Measurements from ENCODE around the gene NPR1. TPM values are rescaled to one million over a fixed set of nuclear protein-coding genes. Genes with fewer than 3 reads are reported as not detected.

The NPR1 gene
- total RNA-seq, 3 donors from 2014 or later, result 2.3 to 16.4 (median 6.0) TPM

- DNase-seq (no peak), ATAC-seq (peak; percentile 13)
- peak overlapping the region; percentile 78 for H3K4me3 ChIP-seq
- intact Hi-C loops (cut with DNase I, micrococcal nuclease), result no loop called here
- H3K4me1 ChIP-seq (ENCODE audit: low read depth), result peaks cover 18% of the 10 kb centered on the region
- H3K9me3 ChIP-seq, result no peaks in the 10 kb centered on the region
- peaks cover 9% of the 10 kb centered on the region for H3K36me3 ChIP-seq (ENCODE audit: low read depth)
- TF ChIP-seq CTCF (IDR thresholded peaks at IDR 0.05), result no peak
Measured at GRCh38 chr1:153633161-153633753, 45.2 kb upstream of the NPR1 start.

- intact Hi-C loops (cut with DNase I, micrococcal nuclease), result no loop called here
Measured at GRCh38 chr1:153633754-153634665, 44.5 kb upstream of the NPR1 start, which contains the start of gene CHTOP. CHTOP (plus strand) TSS chr1:153634066; CDS start chr1:153636589, 2,523 bp downstream.

GRCh38 chr1:153635872-153636271 is 42.6 kb upstream of the NPR1 start:
- no peak for TF ChIP-seq CTCF (IDR thresholded peaks at IDR 0.05)
- no peak for DNase-seq
- Histone ChIP-seq H3K9me3 (no peaks in the 10 kb centered on the region), H3K4me1 (ENCODE audit: low read depth) (peaks cover 16% of the 10 kb centered on the region), H3K36me3 (ENCODE audit: low read depth) (peaks cover 9% of the 10 kb centered on the region), H3K4me3 (no peak overlapping the region)
- no peak for ATAC-seq
- intact Hi-C loops (cut with DNase I, micrococcal nuclease), result no loop called here

More at GRCh38 chr1:153633754-153634665, 44.5 kb upstream of the NPR1 start, which contains the start of gene CHTOP:
- no peak for TF ChIP-seq CTCF (IDR thresholded peaks at IDR 0.05)
- Histone ChIP-seq H3K4me1 (ENCODE audit: low read depth) (peaks cover 18% of the 10 kb centered on the region), H3K9me3 (no peaks in the 10 kb centered on the region), H3K4me3 (peak within 1 kb of the TSS; percentile 78), H3K36me3 (ENCODE audit: low read depth) (peaks cover 9% of the 10 kb centered on the region)
- peak; percentile 95 for ATAC-seq
- DNase-seq, result peak; percentile 98 to 99 (median 99)

DNA sequence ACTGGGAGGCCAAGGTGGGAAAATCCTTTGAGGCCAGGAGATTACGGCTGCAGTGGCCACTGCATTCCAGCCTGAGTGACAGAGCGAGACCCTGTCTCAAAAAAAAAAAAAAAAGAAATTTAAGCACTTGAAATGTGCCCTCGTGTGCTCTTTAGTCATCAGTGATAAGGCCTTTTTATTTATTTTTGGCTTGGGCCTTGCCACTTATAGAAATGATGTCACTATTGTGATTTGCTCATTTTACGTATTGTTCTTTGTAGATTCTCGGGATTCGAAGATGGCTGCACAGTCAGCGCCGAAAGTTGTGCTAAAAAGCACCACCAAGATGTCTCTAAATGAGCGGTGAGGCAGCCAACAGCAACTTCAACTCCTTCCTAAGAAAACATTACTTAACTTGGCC is 42.2 kb upstream of the NPR1 start:
- no peak for TF ChIP-seq CTCF (IDR thresholded peaks at IDR 0.05)
- no peak overlapping the region for H3K4me3 ChIP-seq
- H3K9me3 ChIP-seq, result no peaks in the 10 kb centered on the region
- peaks cover 13% of the 10 kb centered on the region for H3K36me3 ChIP-seq (ENCODE audit: low read depth)
- peaks cover 12% of the 10 kb centered on the region for H3K4me1 ChIP-seq (ENCODE audit: low read depth)
- ATAC-seq (no peak), DNase-seq (no peak)
- intact Hi-C loops (cut with DNase I, micrococcal nuclease), result no loop called here

DNA sequence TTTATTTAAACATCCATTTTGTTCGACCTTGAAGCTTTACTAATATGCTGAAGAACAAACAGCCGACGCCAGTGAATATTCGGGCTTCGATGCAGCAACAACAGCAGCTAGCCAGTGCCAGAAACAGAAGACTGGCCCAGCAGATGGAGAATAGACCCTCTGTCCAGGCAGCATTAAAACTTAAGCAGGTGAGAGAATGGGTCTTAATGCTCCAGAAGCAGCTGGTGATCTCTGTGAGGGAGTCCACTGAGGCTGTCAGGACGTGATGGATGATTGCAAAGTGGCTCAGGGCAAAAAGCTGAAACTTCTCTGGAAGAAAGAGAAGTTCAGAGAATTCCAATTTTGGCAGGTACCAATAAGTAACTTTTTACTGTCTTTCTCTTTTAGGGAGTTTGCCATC is 40.2 kb upstream of the NPR1 start:
- Histone ChIP-seq H3K4me3 (no peak overlapping the region), H3K4me1 (ENCODE audit: low read depth) (peaks cover 8% of the 10 kb centered on the region), H3K9me3 (no peaks in the 10 kb centered on the region), H3K36me3 (ENCODE audit: low read depth) (peaks cover 23% of the 10 kb centered on the region)
- intact Hi-C loops (cut with DNase I, micrococcal nuclease), result no loop called here
- no peak for TF ChIP-seq CTCF (IDR thresholded peaks at IDR 0.05)
- DNase-seq (no peak), ATAC-seq (no peak)
